ENCODE data around the gene THTPA.

- TF ChIP-seq POLR2A (IDR thresholded peaks at IDR 0.05), result no peak
- TF ChIP-seq, protein P1, sequence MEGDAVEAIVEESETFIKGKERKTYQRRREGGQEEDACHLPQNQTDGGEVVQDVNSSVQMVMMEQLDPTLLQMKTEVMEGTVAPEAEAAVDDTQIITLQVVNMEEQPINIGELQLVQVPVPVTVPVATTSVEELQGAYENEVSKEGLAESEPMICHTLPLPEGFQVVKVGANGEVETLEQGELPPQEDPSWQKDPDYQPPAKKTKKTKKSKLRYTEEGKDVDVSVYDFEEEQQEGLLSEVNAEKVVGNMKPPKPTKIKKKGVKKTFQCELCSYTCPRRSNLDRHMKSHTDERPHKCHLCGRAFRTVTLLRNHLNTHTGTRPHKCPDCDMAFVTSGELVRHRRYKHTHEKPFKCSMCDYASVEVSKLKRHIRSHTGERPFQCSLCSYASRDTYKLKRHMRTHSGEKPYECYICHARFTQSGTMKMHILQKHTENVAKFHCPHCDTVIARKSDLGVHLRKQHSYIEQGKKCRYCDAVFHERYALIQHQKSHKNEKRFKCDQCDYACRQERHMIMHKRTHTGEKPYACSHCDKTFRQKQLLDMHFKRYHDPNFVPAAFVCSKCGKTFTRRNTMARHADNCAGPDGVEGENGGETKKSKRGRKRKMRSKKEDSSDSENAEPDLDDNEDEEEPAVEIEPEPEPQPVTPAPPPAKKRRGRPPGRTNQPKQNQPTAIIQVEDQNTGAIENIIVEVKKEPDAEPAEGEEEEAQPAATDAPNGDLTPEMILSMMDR (IDR thresholded peaks at IDR 0.05), result no peak
- no peak for TF ChIP-seq POLR2AphosphoS5 (IDR thresholded peaks at IDR 0.05)
Observed at GRCh38 chr14:23558346-23559009, 2.4 kb downstream of the THTPA start.
